Measurements from ENCODE around the gene PRKCE.

PRKCE gene

DNA sequence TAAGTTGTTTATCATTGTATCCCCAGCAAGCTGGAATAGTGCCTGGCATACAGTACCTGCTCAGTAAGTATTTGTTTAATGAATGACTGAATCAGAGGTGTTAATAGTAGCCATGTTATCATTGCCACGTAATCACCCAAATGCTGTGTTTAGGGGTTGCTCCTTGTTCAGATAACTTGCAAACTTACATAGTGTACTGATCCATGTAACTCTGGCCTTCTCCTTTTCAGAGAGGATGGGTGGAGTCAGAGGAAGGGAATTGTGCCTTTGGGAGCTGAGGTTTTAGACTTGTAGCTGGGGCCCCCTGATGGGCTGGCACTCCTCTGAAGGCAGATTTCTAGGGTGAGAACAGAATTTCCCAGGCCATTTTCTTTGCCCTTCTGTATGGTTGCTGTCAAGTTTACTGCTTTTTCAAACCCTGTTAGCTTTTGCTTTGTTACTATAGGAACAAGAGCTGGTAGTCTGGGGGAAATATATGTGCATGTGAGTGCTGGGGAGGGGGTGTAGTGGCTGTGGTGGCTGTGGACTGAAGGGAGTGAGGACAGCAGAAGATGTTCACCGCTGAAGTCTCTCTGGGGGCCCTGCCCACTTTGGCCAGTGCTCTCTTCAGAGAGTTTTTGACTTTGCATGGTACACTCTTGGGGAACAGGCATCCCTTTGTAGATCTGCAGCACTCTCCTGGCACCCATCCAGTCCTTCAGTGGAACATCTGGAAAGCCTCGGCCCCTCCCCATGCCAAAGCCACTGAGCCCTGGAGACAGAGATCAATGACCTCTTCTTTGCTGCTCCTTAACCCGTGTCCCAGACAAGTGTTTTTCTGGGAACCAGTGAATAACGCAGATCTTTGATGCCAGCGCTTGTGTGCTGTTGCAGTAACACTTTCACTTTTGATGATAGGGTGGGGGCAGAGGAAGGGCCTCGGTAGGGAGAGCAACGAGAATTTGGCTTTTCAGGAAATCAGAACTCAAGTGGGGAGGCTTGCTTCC, 209.0 kb downstream of the PRKCE start:
- DNase-seq (ENCODE audit: low read depth): no peak

DNA sequence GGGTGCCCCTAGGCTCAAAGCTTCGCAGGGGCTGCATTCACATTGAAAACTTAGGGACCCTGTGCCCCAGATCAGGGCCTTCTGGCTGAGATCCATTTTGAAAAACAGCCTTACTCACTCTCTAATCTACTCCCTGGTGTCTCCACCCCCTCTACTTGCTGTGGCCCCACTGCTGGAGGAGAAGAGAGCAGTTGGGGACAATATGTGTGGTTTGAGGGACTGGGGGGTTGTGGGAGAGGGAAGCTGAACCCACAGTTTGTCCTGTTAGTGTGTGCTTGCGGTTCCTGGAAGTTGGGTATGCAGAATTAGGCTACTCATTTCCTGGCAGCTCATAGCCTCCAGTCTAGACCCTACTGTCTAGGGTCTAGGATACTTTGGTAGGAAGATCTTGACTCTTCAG, 211.4 kb downstream of the PRKCE start:
- DNase-seq (ENCODE audit: low read depth): no peak

- no peak for DNase-seq (ENCODE audit: low read depth)
These were observed 212.6 kb downstream of the PRKCE start for GRCh38 chr2:45864121-45864520.

- no peak for DNase-seq (ENCODE audit: low read depth)
These were observed 215.9 kb downstream of the PRKCE start for GRCh38 chr2:45867349-45867748.

- DNase-seq (ENCODE audit: low read depth): no peak
These were observed 216.3 kb downstream of the PRKCE start for GRCh38 chr2:45867800-45868199.

DNA sequence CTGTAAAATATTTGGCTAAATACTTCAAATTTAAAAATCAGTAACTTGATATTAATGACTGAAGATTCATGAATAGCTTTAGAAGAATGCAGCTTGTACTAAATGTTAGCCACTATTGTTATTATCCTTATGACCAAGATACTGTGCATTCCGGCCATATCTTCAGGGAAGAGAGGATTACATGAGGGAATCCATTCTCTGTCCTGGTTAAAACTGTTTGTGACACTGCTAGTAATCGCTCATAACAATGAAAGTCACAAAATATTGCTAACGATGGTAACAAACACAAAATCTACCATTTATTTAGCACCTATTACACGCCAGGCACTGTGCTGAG, 217.7 kb downstream of the PRKCE start:
- no peak for DNase-seq (ENCODE audit: low read depth)

DNA sequence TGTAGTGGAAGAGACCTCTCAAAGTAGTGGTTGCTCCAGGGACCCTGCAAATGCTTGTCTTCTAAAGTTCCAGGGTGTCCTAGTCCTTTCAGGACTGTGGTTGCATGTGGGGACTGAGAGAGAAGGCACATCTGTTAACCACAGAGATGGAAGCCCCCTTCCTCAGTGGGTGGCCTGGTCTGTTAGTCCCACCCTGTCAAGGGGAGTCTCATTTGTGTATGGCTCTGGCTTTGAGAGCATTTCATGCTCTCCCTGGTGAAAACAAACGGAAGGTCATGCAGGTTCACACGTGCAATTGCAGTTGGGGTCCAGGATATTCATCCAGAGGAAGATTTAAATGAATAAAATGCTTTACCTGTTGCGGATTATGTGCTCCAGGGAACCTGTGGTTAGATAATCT, 219.6 kb downstream of the PRKCE start:
- DNase-seq (ENCODE audit: low read depth): no peak

DNA sequence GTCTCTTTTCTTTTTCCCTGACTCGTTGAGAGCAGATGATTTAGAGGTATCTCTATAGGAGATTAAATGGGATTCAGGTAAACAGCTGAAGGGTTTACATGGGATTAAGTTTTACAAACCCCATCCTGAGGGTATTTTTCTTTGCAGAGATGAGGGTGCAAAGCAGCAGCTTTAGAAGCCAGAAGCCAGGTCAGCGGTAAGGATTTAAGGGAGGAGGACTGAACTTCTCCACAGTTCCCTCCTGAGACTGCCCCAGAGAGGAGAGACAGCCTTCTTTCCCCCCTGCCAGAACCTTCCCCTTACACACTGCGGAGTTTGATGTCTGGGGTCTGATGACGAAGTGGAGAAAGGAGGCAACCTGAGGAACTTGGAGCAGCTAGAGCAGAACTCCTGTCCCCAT, 220.1 kb downstream of the PRKCE start:
- DNase-seq (ENCODE audit: low read depth): no peak

GRCh38 chr2:45872211-45872610, 220.7 kb downstream of the PRKCE start:
- no peak for DNase-seq (ENCODE audit: low read depth)

DNA sequence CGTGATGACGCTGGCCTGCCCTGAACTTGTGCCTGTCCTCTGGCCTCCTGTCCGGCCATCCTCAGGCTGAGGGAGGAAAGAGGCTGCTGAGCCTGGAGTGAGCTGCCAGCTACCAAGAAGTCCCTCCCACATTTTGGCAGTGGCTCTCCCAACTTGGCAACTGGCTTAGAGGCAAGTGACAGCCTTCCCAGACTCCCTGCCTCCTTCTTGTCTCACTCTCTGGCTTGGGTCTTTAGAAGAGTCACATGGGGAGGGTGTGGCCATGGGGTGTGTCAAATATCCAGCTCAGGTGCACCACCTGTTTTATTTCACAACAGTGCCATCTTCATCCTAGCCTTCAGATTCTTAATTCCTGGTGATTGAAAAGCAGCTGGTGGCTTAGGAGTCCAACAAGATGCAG, 222.9 kb downstream of the PRKCE start:
- no peak for DNase-seq (ENCODE audit: low read depth)

GRCh38 chr2:45876611-45877010, 225.1 kb downstream of the PRKCE start:
- DNase-seq (ENCODE audit: low read depth): no peak

GRCh38 chr2:45879406-45879805, 227.9 kb downstream of the PRKCE start:
- DNase-seq (ENCODE audit: low read depth): no peak

DNA sequence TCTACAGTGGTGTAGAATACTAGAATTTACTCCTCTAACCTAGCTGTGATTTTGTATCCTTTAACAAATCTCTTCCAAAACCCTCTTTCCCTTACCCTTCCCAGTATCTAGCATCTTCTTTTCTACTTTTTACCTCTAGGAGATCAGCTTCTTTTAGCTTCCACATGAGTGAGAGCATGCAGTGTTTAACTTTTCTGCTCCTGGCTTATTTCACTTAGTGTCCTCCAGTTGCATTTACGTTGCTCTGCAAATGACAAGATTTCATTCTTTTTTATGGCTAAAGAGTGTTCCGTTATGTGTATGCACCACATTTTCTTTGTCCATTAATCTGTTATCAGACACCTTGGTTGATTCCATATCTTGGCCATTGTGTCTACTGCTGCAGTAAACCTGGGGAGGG, 228.5 kb downstream of the PRKCE start:
- no peak for DNase-seq (ENCODE audit: low read depth)

DNA sequence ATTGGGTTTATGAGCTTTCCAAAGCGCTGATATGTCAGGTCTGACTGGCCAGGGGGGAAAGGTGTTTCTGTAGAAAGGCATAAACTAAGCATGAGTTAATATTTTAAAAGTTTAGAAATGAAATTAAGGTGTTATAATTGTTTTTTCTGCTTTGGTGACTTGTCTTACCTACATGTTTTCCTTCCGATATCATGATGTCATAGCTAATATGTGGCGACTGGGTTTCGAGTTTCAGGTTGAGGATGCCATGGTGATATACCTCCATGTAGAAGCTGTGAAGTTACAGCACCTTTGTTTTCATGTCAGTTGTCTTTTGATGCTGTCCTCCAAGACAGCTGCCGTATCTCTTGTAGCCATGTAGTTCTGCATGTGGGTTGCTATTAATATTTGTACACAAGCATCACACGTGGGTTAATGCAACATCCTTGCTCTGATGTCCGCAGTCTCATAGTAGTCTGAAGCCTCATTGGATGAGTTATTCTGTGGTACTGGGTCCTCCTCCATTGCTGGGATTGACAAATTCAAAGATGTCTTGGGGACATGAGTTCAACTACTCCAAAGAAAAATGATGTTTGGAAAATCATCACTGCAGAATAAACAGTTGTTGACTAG, 230.6 kb downstream of the PRKCE start:
- no peak for DNase-seq (ENCODE audit: low read depth)

DNA sequence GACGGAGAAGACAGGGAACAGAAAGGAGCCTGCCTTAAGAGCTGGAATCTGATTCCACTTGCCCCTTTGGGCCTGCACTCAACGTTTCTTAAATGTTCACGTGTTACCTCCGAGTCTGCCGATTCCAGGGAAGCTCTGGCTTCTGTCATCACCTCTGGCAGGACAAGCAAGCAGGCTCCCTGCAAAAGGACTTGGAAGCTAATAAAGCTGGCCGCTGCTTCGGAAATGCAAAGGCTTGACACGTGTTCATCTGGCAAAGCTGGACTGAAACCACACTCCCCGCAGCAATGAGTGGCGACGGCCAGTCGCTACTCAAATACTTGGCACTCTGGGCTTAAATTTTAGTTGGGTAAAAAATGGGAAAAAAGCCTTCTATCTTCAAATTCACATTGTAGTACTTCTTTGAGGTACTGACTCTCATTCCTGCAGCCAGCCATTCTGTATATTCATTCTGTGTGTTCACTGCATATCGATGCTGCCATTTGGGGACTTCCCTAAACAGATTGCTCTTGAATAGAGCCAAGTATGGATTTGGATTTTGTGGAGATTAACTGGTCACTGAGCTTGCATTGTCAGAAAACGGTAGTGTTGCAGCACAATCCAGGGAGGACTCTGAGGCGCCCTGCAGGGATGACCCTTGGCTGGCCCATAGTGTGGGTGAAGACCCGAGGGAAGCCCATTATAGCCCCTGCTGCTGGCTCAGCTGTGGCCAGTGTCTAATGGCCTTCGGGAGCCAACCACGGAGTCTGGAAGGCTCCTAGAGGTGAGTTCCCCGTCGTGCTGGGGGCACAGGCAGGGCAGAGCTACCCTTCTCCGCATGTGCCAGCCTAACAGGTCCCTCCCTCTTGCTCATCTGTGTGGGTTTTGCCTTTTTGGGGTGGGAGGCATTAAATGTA, 231.5 kb downstream of the PRKCE start:
- DNase-seq (ENCODE audit: low read depth): no peak

- no peak for DNase-seq (ENCODE audit: low read depth)
These were observed 232.1 kb downstream of the PRKCE start for GRCh38 chr2:45883603-45884000.

- DNase-seq (ENCODE audit: low read depth): no peak
These were observed 232.7 kb downstream of the PRKCE start for GRCh38 chr2:45884126-45884525.

- no peak for DNase-seq (ENCODE audit: low read depth)
These were observed 233.7 kb downstream of the PRKCE start for GRCh38 chr2:45885171-45885621.

DNA sequence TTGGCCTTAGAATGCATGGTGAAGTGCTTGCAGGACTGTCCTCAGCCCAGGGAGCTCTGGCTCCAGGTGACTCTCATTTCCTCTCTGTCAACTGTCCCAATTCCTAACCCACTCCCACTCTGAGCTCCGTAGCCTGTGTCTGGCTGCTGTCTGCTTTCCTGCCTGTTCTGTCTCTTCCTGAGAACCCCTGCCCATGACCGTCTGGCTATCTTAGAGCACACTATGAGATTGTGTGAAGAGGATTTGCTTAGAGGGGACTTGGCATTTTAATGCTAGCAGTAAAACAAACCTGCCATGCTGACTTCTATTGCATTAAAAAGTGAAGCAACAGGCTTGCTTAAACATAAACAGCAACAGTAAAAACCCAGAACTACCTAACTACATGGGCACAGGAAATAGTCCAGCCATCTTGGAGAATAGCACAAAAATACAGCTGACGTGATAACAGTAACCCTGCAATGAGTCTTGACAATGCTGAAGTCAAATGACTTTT, 234.7 kb downstream of the PRKCE start:
- DNase-seq (ENCODE audit: low read depth): no peak

DNA sequence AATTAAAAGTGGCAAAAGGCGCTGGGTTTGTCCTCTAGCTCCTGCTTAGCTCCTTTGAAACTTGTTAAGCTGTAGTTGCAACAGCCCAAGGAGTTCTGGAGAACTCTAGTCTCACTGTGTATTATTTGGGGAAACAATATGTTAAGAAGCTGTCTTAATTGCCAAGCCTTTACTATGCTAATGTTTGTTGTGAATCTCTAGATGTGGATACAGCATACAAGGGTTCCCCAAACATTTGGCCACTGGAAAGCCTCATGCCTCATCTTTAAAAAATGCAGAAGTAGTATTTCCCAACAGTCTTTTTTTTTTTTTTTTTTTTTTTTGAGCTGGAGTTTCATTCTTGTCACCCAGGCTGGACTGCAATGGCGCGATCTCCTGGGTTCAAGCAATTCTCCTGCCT, 236.7 kb downstream of the PRKCE start:
- no peak for DNase-seq (ENCODE audit: low read depth)

DNA sequence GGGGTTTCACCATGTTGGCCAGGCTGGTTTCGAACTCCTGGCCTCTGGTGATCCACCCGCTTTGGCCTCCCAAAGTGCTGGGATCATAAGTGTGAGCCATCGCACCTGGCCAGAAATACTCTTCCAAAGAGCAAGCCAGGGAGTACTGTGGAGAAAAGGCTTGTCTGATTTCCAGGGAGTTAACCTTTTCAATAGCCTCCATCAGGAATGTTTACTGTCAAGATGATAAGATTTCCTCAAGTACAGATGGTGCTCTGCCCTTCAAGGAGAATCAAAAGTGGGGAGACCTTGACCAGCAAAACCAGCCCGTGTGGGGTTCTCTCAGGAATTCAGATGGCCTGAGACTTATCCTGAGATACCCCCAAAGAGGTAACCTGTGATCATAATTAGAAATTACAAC, 237.2 kb downstream of the PRKCE start:
- no peak for DNase-seq (ENCODE audit: low read depth)

GRCh38 chr2:45889053-45889452, 237.6 kb downstream of the PRKCE start:
- no peak for DNase-seq (ENCODE audit: low read depth)

Data from stimulated activated CD4-positive, alpha-beta T cell treated with anti-CD3 and anti-CD28 coated beads, Interleukin-2, amount 100 ng/mL, for 4 hours (primary cell).